Upper lobe of left lung (tissue), 4 donors: ENCODE data around the gene SNX5.

Source experiments
- EP300 ChIP-seq, 4 donors: sonication (generic); formaldehyde crosslinking; IDR thresholded peaks; one replicate each; pipeline ENCODE4 v1.5.1; 2017; ENCODE audit warnings: antibody characterized with exemption in 4 of 4, control low read depth in 2 of 4
- POLR2A ChIP-seq, 4 donors: fragments of 450-650 bp; IDR thresholded peaks; one replicate each; pipeline ENCODE4 v1.5.1; 2016 to 2017; ENCODE audit warnings: antibody characterized with exemption in 4 of 4, mild to moderate bottlenecking in 2 of 4
- POLR2AphosphoS5 ChIP-seq, 2 donors: sonication (generic); formaldehyde crosslinking; IDR thresholded peaks; one replicate each; pipeline ENCODE4 v1.5.1; 2017; ENCODE audit warnings: antibody characterized with exemption in 2 of 2
- TF ChIP-seq, protein P1 (sequence below), 6 experiments: fragments of 450-650 bp in 4 of 6; fragments of 200-600 bp in 2 of 6; sonication (generic) in 2 of 6; IDR thresholded peaks; one replicate each; pipeline ENCODE4 v1.5.1; 2016 to 2019; ENCODE audit warnings: antibody characterized with exemption in 6 of 6

- no peak for TF ChIP-seq POLR2A (IDR thresholded peaks at IDR 0.05)
- TF ChIP-seq, protein P1, sequence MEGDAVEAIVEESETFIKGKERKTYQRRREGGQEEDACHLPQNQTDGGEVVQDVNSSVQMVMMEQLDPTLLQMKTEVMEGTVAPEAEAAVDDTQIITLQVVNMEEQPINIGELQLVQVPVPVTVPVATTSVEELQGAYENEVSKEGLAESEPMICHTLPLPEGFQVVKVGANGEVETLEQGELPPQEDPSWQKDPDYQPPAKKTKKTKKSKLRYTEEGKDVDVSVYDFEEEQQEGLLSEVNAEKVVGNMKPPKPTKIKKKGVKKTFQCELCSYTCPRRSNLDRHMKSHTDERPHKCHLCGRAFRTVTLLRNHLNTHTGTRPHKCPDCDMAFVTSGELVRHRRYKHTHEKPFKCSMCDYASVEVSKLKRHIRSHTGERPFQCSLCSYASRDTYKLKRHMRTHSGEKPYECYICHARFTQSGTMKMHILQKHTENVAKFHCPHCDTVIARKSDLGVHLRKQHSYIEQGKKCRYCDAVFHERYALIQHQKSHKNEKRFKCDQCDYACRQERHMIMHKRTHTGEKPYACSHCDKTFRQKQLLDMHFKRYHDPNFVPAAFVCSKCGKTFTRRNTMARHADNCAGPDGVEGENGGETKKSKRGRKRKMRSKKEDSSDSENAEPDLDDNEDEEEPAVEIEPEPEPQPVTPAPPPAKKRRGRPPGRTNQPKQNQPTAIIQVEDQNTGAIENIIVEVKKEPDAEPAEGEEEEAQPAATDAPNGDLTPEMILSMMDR (IDR thresholded peaks at IDR 0.05), result peak in 2 of 6 experiments; percentile 17 to 48
- TF ChIP-seq POLR2AphosphoS5 (IDR thresholded peaks at IDR 0.05), result no peak
- no peak for TF ChIP-seq EP300 (IDR thresholded peaks at IDR 0.05)
Measured at GRCh38 chr20:17966432-17967310, 1.9 kb downstream of the SNX5 start.
